PC-9 (cell line): ENCODE data around the gene WDR48.

Experiments
- CTCF ChIP-seq: fragments of 200-600 bp; sonication (generic); conservative IDR thresholded peaks from 2 replicates; pipeline ENCODE4 v1.6.1; 2017; ENCODE audit warnings: mixed run types, antibody characterized with exemption, mild to moderate bottlenecking, moderate library complexity
- EZH2 ChIP-seq: fragments of 200-600 bp; sonication (generic); IDR thresholded peaks from 2 replicates; pipeline ENCODE4 v1.8.0; 2017; ENCODE audit warnings: antibody characterized with exemption, low read depth

DNA sequence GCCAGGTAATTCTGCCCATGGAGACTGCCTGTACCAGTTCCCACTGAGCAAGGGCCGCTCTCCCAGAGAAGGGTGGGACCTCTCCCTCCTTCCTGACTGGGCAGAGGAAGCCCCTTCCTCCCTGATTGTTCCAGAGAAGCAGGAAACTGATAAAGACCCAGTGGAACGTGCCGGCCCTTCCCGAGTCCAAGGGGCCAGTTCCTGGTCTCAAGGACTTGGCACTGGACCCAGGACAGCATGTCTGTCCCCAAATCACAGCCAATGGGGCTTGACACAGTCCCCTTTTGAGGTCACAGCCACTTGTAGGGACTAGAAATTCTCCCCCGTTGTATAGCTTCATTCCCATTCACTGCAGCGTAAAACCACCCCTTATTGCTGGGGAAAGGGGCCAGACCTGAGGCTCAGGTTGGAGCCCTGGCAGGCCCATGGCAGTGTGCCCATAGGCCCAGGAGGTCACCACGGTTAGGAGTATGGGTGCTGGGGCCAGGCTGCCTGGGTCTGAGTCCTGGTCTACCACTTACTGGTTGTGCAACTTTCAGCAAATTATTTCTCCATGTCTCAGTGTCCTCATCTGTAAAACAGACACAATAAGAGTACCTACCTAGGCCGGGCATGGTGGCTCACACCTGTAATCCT is 83.5 kb downstream of the WDR48 start:
- TF ChIP-seq CTCF (no peak), EZH2 (no peak)
